GM13976 (cell line): ENCODE data around the gene DYNC2LI1.

Experiments
- DNase-seq: peaks from one replicate; pipeline ENCODE4 v3.0.0; 2012; ENCODE audit warnings: low spot score
- in situ Hi-C: fragments of 300-500 bp; cut with MboI; formaldehyde crosslinking; loops from one replicate; pipeline ENCODE4 v1.12.0; 2022; ENCODE audit warnings: low sequenced_read_pairs, mixed read lengths, inconsistent platforms; ENCODE audit not compliant: unreplicated experiment
- TF ChIP-seq, protein P1 (sequence below): IDR thresholded peaks from 2 replicates; pipeline ENCODE4 v1.5.1; 2012; ENCODE audit warnings: borderline replicate concordance, mild to moderate bottlenecking; ENCODE audit not compliant: insufficient read depth; ENCODE audit errors: extremely low read depth, missing control alignments, control extremely low read depth

DYNC2LI1 gene

GRCh38 chr2:43748333-43748732, 25.5 kb upstream of the DYNC2LI1 start:
- in situ Hi-C loops = no loop called here
- TF ChIP-seq, protein P1, sequence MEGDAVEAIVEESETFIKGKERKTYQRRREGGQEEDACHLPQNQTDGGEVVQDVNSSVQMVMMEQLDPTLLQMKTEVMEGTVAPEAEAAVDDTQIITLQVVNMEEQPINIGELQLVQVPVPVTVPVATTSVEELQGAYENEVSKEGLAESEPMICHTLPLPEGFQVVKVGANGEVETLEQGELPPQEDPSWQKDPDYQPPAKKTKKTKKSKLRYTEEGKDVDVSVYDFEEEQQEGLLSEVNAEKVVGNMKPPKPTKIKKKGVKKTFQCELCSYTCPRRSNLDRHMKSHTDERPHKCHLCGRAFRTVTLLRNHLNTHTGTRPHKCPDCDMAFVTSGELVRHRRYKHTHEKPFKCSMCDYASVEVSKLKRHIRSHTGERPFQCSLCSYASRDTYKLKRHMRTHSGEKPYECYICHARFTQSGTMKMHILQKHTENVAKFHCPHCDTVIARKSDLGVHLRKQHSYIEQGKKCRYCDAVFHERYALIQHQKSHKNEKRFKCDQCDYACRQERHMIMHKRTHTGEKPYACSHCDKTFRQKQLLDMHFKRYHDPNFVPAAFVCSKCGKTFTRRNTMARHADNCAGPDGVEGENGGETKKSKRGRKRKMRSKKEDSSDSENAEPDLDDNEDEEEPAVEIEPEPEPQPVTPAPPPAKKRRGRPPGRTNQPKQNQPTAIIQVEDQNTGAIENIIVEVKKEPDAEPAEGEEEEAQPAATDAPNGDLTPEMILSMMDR = no peak
- no peak for DNase-seq

DNA sequence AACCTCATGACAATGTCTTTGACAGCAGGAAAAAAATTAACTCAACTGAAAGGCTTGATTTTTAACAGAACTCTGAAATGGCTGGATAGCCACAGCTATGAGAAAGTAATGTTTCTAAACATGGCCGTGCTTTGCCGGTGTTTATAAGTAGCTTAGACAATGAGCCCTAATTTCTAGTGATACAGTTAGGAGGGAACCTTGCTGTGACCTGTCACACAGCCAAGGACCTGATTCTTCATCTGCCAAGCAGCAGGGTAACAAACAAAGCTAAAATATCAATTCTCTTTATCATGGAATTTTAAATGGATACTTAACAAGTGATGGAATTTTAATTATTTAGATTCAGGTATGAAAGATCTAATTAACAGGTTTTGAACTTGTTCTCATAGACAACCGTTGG, 24.3 kb upstream of the DYNC2LI1 start:
- DNase-seq = no peak
- in situ Hi-C loops = no loop called here
- TF ChIP-seq, protein P1 = no peak

GRCh38 chr2:43751476-43751990, 22.3 kb upstream of the DYNC2LI1 start:
- TF ChIP-seq, protein P1 = no peak
- no peak for DNase-seq
- in situ Hi-C loops = no loop called here

DNA sequence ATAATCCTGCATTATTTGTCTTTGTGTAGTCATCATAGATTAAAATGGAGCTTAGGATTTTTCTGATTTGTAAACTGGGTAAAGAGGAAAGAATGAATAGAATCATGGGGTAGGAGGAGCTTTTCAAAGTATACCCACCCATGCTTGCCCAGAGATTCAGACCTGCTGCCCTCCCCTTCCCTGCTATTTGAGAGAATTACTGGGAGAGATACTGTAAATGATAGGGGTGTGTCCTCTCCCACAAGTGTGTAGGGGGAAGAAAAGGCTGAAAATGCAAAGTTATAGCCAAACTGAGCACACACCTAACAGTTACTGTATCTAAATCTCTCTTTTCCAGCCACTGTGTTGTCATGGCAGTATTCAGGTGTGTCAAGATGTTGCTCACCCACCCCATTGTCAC, 21.5 kb upstream of the DYNC2LI1 start:
- no peak for DNase-seq
- in situ Hi-C loops = no loop called here
- TF ChIP-seq, protein P1 = no peak

DNA sequence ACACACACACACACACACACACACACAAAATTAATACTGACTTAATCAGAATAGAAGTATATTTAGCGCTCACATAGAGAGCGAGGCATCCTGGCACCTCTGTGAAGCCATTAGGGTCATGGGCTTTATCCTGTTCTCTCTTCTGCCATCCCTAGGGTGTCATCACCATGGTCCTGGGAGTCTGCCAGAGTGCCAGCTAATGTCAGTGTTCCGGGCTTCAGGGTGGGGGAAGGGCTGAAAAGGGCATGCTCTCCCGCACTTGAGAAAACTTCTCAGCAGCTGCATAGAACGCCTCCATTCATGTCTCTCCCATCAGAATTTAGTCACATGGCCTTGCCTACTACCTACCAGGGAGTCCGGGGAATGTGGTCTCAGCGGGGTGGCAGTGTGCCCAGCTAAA, 19.7 kb upstream of the DYNC2LI1 start:
- in situ Hi-C loops = no loop called here
- TF ChIP-seq, protein P1 = no peak
- no peak for DNase-seq

- DNase-seq = no peak
- TF ChIP-seq, protein P1 = no peak
- in situ Hi-C loops = no loop called here
Observed at GRCh38 chr2:43758739-43759138, 15.1 kb upstream of the DYNC2LI1 start.

- in situ Hi-C loops = no loop called here
- DNase-seq = no peak
- TF ChIP-seq, protein P1 = no peak
Observed at GRCh38 chr2:43759195-43759594, 14.6 kb upstream of the DYNC2LI1 start.
